Endothelial cell of umbilical vein (primary cell): Measurements from ENCODE around the gene RNPEPL1. TPM values are rescaled to one million over a fixed set of nuclear protein-coding genes. Genes with fewer than 3 reads are reported as not detected.

Source experiments
- BruUV-seq: library from RNA; stranded (reverse); fragments of 400-500 nt; replicated peaks from 2 replicates; lab custom pipeline; 2021; lab: Mats Ljungman, UMichigan
- CTCF ChIA-PET: fragments of 300-600, 350-600 bp; sonication (Branson Sonifier 250); formaldehyde crosslinking; loops from one replicate; lab custom pipeline; 2021; ENCODE audit warnings: antibody characterized with exemption, inconsistent platforms; lab: Charles Lee
- POLR2A ChIA-PET: fragments of 300-600, 350-600 bp; sonication (Branson Sonifier 250); formaldehyde crosslinking; loops from one replicate; lab custom pipeline; 2021; ENCODE audit warnings: antibody characterized with exemption, inconsistent platforms; lab: Charles Lee
- DNase-seq: peaks from one replicate; pipeline ENCODE4 v3.0.0-alpha.2; 2011; ENCODE audit warnings: low read depth, low spot score
- FAIRE-seq: peaks from 2 replicates; lab custom pipeline; 2011; peaks lifted over from hg19 to GRCh38; lab: Jason Lieb, UNC
- H2AFZ ChIP-seq: 2 replicates; pipeline ENCODE4 v1.6.0; 2012; ENCODE audit warnings: low read depth, low read length, control low read depth, inconsistent platforms
- H3K27ac ChIP-seq: 2 replicates; pipeline ENCODE4 v1.5.1; 2011; ENCODE audit warnings: low read depth, mild to moderate bottlenecking, control low read depth, low read length, moderate library complexity; ENCODE audit not compliant: insufficient read depth
- H3K27me3 ChIP-seq, 2 experiments: 2 replicates each; pipeline versions ENCODE4 v1.6.0 to v1.6.1; 2011; ENCODE audit warnings: low read length in 2 of 2, mixed read lengths in 1 of 2; ENCODE audit not compliant: control insufficient read depth in 2 of 2, insufficient read depth in 2 of 2
- H3K36me3 ChIP-seq, 2 experiments: 2 replicates in 1 of 2; 3 replicates in 1 of 2; pipeline ENCODE4 v1.5.1; 2011; ENCODE audit warnings: low read length in 2 of 2, mild to moderate bottlenecking in 1 of 2, moderate library complexity in 1 of 2; ENCODE audit not compliant: control insufficient read depth in 2 of 2, insufficient read depth in 2 of 2; ENCODE audit errors: extremely low read depth in 1 of 2
- H3K4me1 ChIP-seq: 3 replicates; pipeline ENCODE4 v1.5.1; 2011; ENCODE audit warnings: mild to moderate bottlenecking, low read length; ENCODE audit not compliant: control insufficient read depth, insufficient read depth; ENCODE audit errors: extremely low read depth
- H3K4me2 ChIP-seq: 2 replicates; pipeline ENCODE4 v1.6.1; 2011; ENCODE audit warnings: low read length, control low read depth, mixed read lengths; ENCODE audit not compliant: insufficient read depth
- H3K4me3 ChIP-seq, 3 experiments: fragments of 200-600 bp in 1 of 3; sonication (generic), shearing (Covaris generic) in 1 of 3; replicated peaks in 1 of 3; 2 replicates each; pipeline ENCODE4 v1.5.1; 2011 to 2016; ENCODE audit warnings: control low read depth in 3 of 3, low read length in 3 of 3, mild to moderate bottlenecking in 2 of 3, inconsistent platforms in 1 of 3, low read depth in 1 of 3, moderate library complexity in 1 of 3; ENCODE audit not compliant: insufficient read depth in 1 of 3
- H3K79me2 ChIP-seq: 2 replicates; pipeline ENCODE4 v1.6.0; 2012; ENCODE audit warnings: low read length, inconsistent platforms; ENCODE audit not compliant: control insufficient read depth, insufficient read depth
- H3K9ac ChIP-seq: replicated peaks from 2 replicates; pipeline ENCODE3; 2011; ENCODE audit warnings: low read length, control low read depth; ENCODE audit not compliant: insufficient read depth; ENCODE audit errors: extremely low read depth
- H3K9me1 ChIP-seq: replicated peaks from 3 replicates; pipeline ENCODE4 v1.6.0; 2011; ENCODE audit warnings: mild to moderate bottlenecking, low read length; ENCODE audit not compliant: control insufficient read depth, insufficient read depth; ENCODE audit errors: extremely low read depth
- H3K9me3 ChIP-seq: replicated peaks from 2 replicates; pipeline ENCODE4 v1.5.1; 2012; ENCODE audit warnings: low read length, inconsistent platforms; ENCODE audit not compliant: control insufficient read depth, insufficient read depth
- H4K20me1 ChIP-seq: replicated peaks from 2 replicates; pipeline ENCODE3; 2011; ENCODE audit warnings: mild to moderate bottlenecking, low read length; ENCODE audit not compliant: control insufficient read depth, insufficient read depth; ENCODE audit errors: extremely low read depth
- EZH2 ChIP-seq: IDR thresholded peaks from 2 replicates; pipeline ENCODE4 v1.6.1; 2012; ENCODE audit warnings: borderline replicate concordance, low read depth, mild to moderate bottlenecking, moderate library complexity, low read length, inconsistent platforms; ENCODE audit not compliant: severe bottlenecking
- FOS ChIP-seq: IDR thresholded peaks from 2 replicates; pipeline ENCODE4 v1.6.1; 2011; ENCODE audit warnings: mild to moderate bottlenecking, low read length, moderate library complexity, borderline replicate concordance; ENCODE audit not compliant: insufficient read depth
- GATA2 ChIP-seq: IDR thresholded peaks from 2 replicates; pipeline ENCODE4 v1.7.0; 2011; ENCODE audit warnings: low read depth, mild to moderate bottlenecking, moderate library complexity, mixed read lengths, low read length; ENCODE audit not compliant: insufficient read length, insufficient read depth
- JUN ChIP-seq: IDR thresholded peaks from 2 replicates; pipeline ENCODE4 v1.6.1; 2011; ENCODE audit warnings: borderline replicate concordance, low read depth; ENCODE audit not compliant: insufficient read length, insufficient read depth
- MAX ChIP-seq: IDR thresholded peaks from 2 replicates; pipeline ENCODE4 v1.6.1; 2011; ENCODE audit not compliant: insufficient read depth, insufficient read length
- MYC ChIP-seq: IDR thresholded peaks from one replicate; pipeline ENCODE4 v1.6.1; 2011; ENCODE audit warnings: mild to moderate bottlenecking, low read depth, low read length
- POLR2A ChIP-seq: IDR thresholded peaks from 2 replicates; pipeline ENCODE4 v1.6.1; 2012; ENCODE audit warnings: low read depth, mild to moderate bottlenecking, control low read depth, low read length
- POLR2AphosphoS5 ChIP-seq: IDR thresholded peaks from 2 replicates; pipeline ENCODE4 v1.6.1; 2012; ENCODE audit warnings: low read depth, mild to moderate bottlenecking, control low read depth, low read length, moderate library complexity; ENCODE audit not compliant: insufficient read depth
- dilution Hi-C: fragments of 300-500 bp; cut with MboI; formaldehyde crosslinking; loops from one replicate; pipeline ENCODE4 v1.15.0; 2019; ENCODE audit warnings: low sequenced_read_pairs; ENCODE audit not compliant: extremely low pct_ligation_motif_present
- intact Hi-C: fragments of 100-400 bp; cut with micrococcal nuclease; formaldehyde crosslinking; loops from one replicate; pipeline ENCODE4 v1.10.0; 2022
- polyA plus RNA-seq, 4 experiments: library from polyadenylated mRNA; depleted of rRNA in 3 of 4; stranded (reverse) in 3 of 4; unstranded in 1 of 4; fragments of >200 nt; gene quantifications; 2 replicates each; pipeline versions ENCODE4 v1.2.1 to v1.2.3, GENCODE V29; 2011 to 2012; ENCODE audit warnings: missing spikeins in 1 of 4
- total RNA-seq: library from RNA; stranded (reverse); gene quantifications from 2 replicates; pipeline ENCODE4 v1.2.3, GENCODE V29; 2021
- TF ChIP-seq, protein P1 (sequence below), 2 donors: IDR thresholded peaks; 1 replicate in 1 of 2; 2 replicates in 1 of 2; pipeline ENCODE4 v1.5.1; 2011; ENCODE audit warnings: low read length in 2 of 2, mild to moderate bottlenecking in 2 of 2, moderate library complexity in 2 of 2, control low read depth in 1 of 2, inconsistent platforms in 1 of 2, low read depth in 1 of 2; ENCODE audit not compliant: insufficient read depth in 1 of 2; ENCODE audit errors: extremely low read depth in 1 of 2

Gene RNPEPL1
- total and polyA plus RNA-seq, 2 donors (not counting 3 experiments of a cell fraction or from before 2014, with no cell fraction given), result 35.8 to 67.1 TPM

DNA sequence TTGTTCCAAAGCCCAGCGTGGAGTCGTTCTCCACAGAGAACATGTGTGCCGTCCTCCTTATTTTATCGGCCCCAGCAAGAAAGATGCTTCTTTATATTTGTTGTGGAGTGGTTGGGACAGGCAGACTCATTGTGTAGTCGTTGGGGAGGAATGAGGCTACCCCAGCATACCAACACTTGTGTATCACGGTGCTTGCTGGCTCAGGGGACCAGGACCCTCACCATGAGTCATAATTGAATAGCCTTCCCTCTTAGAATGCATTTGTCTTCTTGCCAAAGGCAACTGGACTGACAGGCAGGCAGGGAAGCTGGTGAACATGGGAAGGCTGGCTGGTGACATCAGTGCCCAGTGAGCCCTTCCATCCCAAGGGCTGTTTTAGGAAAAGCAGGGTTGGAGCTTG is 22.9 kb downstream of the RNPEPL1 start:
- BruUV-seq, result no TSS peak
- H3K4me3 ChIP-seq, result no peak overlapping the region
- H4K20me1 ChIP-seq, result no peaks in the 10 kb centered on the region
- ChIA-PET POLR2A (interaction anchor here (0.6 kb wide), 1 partner anchor 187 kb away, joined by 3 read pairs; no protein-coding TSS in a partner anchor), CTCF (no interaction called here)
- H3K27ac ChIP-seq, result no peak overlapping the region
- no peaks in the 10 kb centered on the region for H3K9me3 ChIP-seq
- intact Hi-C loops (no loop called here), dilution Hi-C loops (no loop called here)
- no peaks in the 10 kb centered on the region for H3K27me3 ChIP-seq
- TF ChIP-seq POLR2AphosphoS5 (no peak), POLR2A (no peak), MAX (no peak), EZH2 (no peak), JUN (no peak), GATA2 (no peak), FOS (no peak), MYC (no peak)
- TF ChIP-seq, protein P1, sequence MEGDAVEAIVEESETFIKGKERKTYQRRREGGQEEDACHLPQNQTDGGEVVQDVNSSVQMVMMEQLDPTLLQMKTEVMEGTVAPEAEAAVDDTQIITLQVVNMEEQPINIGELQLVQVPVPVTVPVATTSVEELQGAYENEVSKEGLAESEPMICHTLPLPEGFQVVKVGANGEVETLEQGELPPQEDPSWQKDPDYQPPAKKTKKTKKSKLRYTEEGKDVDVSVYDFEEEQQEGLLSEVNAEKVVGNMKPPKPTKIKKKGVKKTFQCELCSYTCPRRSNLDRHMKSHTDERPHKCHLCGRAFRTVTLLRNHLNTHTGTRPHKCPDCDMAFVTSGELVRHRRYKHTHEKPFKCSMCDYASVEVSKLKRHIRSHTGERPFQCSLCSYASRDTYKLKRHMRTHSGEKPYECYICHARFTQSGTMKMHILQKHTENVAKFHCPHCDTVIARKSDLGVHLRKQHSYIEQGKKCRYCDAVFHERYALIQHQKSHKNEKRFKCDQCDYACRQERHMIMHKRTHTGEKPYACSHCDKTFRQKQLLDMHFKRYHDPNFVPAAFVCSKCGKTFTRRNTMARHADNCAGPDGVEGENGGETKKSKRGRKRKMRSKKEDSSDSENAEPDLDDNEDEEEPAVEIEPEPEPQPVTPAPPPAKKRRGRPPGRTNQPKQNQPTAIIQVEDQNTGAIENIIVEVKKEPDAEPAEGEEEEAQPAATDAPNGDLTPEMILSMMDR (IDR thresholded peaks at IDR 0.05; ENCODE audit: extremely low read depth in 1 of 2, insufficient read depth in 1 of 2, low read depth in 1 of 2, low read length in 2 of 2), result no peak
- no peak for FAIRE-seq
- no peak overlapping the region for H3K9ac ChIP-seq
- H2AFZ ChIP-seq, result no peak overlapping the region
- DNase-seq, result no peak
- H3K36me3 ChIP-seq, result peaks cover 2 to 22% of the 10 kb centered on the region in 2 experiments
- peaks cover 35% of the 10 kb centered on the region for H3K79me2 ChIP-seq
- no peaks in the 10 kb centered on the region for H3K9me1 ChIP-seq
- H3K4me2 ChIP-seq, result no peak overlapping the region
- H3K4me1 ChIP-seq, result peaks cover 11% of the 10 kb centered on the region
